Measurements from ENCODE around the gene AP1G2. TPM values are rescaled to one million over a fixed set of nuclear protein-coding genes. Genes with fewer than 3 reads are reported as not detected.
A peak's percentile ranks its signal among the peaks of the same experiment; 100 is the strongest.

Gene AP1G2
- total and polyA plus RNA-seq, 2 of the 13 experiments (the other 11 are each of a cell fraction or from before 2014, with no cell fraction given), result 96.9 to 611 TPM

DNA sequence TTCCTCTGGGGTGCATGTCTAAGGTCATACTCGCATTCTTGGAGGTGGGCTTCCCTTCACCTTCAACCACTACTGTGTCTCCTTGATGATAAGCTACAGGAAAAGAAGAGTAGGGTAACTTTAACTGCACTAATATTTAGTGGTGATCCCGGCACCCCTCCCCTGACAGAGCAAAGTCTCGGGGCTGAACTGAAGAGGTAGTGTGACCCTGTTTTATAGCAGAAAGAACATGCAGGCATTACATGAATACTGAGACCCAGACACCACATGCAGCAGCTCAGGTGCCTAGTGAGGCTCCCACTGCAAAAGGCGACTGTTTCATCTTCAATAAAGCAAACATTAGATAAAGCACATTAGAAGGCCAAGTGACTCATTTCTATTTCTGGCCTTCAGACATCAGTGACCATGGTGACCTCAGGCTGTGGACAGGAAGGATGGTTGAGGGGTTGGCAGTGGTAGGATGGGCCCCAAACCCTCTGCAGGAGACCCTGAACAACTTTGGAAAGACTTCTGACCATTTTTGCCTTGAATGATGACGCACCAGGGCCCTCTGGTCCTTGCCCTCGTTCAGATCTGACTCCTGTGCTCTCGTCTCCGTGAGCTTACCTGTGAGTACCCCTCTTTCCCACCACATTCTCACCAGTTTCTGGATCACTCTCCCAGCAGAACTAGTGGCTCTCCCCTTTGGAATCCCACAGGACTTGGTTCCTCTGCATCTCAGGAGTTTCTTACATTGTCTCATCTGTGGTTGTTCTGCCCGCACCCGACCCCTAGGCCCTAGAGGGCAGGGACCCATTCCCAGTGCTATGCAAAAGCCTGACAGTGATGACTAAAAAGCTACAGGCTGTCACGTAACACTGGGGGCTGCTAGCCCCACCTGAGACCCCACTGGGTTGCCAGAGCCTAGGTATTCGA lies 34.8 kb upstream of the AP1G2 start (continued):
- TF ChIP-seq, protein P1, sequence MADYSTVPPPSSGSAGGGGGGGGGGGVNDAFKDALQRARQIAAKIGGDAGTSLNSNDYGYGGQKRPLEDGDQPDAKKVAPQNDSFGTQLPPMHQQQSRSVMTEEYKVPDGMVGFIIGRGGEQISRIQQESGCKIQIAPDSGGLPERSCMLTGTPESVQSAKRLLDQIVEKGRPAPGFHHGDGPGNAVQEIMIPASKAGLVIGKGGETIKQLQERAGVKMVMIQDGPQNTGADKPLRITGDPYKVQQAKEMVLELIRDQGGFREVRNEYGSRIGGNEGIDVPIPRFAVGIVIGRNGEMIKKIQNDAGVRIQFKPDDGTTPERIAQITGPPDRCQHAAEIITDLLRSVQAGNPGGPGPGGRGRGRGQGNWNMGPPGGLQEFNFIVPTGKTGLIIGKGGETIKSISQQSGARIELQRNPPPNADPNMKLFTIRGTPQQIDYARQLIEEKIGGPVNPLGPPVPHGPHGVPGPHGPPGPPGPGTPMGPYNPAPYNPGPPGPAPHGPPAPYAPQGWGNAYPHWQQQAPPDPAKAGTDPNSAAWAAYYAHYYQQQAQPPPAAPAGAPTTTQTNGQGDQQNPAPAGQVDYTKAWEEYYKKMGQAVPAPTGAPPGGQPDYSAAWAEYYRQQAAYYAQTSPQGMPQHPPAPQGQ (CRISPR knock-in tag; IDR thresholded peaks at IDR 0.05; ENCODE audit: borderline replicate concordance), result no peak
- TF ChIP-seq ATRX (CRISPR knock-in tag; IDR thresholded peaks at IDR 0.05; ENCODE audit: borderline replicate concordance), result no peak
- TF ChIP-seq, protein P2, sequence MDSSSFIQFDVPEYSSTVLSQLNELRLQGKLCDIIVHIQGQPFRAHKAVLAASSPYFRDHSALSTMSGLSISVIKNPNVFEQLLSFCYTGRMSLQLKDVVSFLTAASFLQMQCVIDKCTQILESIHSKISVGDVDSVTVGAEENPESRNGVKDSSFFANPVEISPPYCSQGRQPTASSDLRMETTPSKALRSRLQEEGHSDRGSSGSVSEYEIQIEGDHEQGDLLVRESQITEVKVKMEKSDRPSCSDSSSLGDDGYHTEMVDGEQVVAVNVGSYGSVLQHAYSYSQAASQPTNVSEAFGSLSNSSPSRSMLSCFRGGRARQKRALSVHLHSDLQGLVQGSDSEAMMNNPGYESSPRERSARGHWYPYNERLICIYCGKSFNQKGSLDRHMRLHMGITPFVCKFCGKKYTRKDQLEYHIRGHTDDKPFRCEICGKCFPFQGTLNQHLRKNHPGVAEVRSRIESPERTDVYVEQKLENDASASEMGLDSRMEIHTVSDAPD (CRISPR knock-in tag; IDR thresholded peaks at IDR 0.05), result 0 out of 2 replicates have a peak, but pooled peaks have one; percentile 22
- peak; percentile 31; the same call in 1 of the 2 replicates for TF ChIP-seq ZNF121 (CRISPR knock-in tag; IDR thresholded peaks at IDR 0.05)
- no peak for TF ChIP-seq ZNF558 (CRISPR knock-in tag; IDR thresholded peaks at IDR 0.05; ENCODE audit: borderline replicate concordance)
- no peak for TF ChIP-seq TMF1 (CRISPR knock-in tag; IDR thresholded peaks at IDR 0.05; ENCODE audit: low read depth)
- TF ChIP-seq NCOA2 (CRISPR knock-in tag; IDR thresholded peaks at IDR 0.05), result peak; percentile 88
- TF ChIP-seq, protein P3, sequence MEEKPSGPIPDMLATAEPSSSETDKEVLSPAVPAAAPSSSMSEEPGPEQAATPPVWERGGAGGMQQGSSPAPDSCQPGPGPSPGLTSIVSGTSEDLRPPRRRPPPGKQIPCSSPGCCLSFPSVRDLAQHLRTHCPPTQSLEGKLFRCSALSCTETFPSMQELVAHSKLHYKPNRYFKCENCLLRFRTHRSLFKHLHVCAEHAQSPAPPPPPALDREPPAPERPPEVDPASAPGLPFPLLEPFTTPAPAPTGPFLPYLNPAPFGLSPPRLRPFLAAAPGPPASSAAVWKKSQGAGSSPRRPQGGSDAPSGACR (CRISPR knock-in tag; IDR thresholded peaks at IDR 0.05), result peak; percentile 31; the same call in 1 of the 2 replicates
- TF ChIP-seq, protein P4, sequence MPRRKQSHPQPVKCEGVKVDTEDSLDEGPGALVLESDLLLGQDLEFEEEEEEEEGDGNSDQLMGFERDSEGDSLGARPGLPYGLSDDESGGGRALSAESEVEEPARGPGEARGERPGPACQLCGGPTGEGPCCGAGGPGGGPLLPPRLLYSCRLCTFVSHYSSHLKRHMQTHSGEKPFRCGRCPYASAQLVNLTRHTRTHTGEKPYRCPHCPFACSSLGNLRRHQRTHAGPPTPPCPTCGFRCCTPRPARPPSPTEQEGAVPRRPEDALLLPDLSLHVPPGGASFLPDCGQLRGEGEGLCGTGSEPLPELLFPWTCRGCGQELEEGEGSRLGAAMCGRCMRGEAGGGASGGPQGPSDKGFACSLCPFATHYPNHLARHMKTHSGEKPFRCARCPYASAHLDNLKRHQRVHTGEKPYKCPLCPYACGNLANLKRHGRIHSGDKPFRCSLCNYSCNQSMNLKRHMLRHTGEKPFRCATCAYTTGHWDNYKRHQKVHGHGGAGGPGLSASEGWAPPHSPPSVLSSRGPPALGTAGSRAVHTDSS (CRISPR knock-in tag; conservative IDR thresholded peaks at IDR 0.05), result no peak
- TF ChIP-seq FOXK2 (IDR thresholded peaks at IDR 0.05), result no peak
- TF ChIP-seq ZNF792 (CRISPR knock-in tag; IDR thresholded peaks at IDR 0.05), result peak; percentile 78; the same call in 1 of the 2 replicates
- TF ChIP-seq, protein P5, sequence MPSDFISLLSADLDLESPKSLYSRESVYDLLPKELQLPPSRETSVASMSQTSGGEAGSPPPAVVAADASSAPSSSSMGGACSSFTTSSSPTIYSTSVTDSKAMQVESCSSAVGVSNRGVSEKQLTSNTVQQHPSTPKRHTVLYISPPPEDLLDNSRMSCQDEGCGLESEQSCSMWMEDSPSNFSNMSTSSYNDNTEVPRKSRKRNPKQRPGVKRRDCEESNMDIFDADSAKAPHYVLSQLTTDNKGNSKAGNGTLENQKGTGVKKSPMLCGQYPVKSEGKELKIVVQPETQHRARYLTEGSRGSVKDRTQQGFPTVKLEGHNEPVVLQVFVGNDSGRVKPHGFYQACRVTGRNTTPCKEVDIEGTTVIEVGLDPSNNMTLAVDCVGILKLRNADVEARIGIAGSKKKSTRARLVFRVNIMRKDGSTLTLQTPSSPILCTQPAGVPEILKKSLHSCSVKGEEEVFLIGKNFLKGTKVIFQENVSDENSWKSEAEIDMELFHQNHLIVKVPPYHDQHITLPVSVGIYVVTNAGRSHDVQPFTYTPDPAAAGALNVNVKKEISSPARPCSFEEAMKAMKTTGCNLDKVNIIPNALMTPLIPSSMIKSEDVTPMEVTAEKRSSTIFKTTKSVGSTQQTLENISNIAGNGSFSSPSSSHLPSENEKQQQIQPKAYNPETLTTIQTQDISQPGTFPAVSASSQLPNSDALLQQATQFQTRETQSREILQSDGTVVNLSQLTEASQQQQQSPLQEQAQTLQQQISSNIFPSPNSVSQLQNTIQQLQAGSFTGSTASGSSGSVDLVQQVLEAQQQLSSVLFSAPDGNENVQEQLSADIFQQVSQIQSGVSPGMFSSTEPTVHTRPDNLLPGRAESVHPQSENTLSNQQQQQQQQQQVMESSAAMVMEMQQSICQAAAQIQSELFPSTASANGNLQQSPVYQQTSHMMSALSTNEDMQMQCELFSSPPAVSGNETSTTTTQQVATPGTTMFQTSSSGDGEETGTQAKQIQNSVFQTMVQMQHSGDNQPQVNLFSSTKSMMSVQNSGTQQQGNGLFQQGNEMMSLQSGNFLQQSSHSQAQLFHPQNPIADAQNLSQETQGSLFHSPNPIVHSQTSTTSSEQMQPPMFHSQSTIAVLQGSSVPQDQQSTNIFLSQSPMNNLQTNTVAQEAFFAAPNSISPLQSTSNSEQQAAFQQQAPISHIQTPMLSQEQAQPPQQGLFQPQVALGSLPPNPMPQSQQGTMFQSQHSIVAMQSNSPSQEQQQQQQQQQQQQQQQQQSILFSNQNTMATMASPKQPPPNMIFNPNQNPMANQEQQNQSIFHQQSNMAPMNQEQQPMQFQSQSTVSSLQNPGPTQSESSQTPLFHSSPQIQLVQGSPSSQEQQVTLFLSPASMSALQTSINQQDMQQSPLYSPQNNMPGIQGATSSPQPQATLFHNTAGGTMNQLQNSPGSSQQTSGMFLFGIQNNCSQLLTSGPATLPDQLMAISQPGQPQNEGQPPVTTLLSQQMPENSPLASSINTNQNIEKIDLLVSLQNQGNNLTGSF (CRISPR knock-in tag; IDR thresholded peaks at IDR 0.05), result peak; percentile 77; the same call in 1 of the 2 replicates
- TF ChIP-seq AGO1 (IDR thresholded peaks at IDR 0.05; ENCODE audit: low read depth, low read length, poor library complexity, severe bottlenecking), result no peak
- no peak for TF ChIP-seq MAFK (conservative IDR thresholded peaks at IDR 0.05 in 1 of 2, IDR thresholded peaks at IDR 0.05 in 1 of 2; ENCODE audit: low read length in 2 of 2)
- TF ChIP-seq GTF2F1 (IDR thresholded peaks at IDR 0.05; ENCODE audit: low read length), result no peak; the same call in 1 of the 2 replicates
- TF ChIP-seq BORCS8-MEF2B (CRISPR knock-in tag; IDR thresholded peaks at IDR 0.05), result peak; percentile 42; the same call in 1 of the 2 replicates
- no peak for TF ChIP-seq TRIM24 (CRISPR knock-in tag; IDR thresholded peaks at IDR 0.05)
- TF ChIP-seq SP4 (CRISPR knock-in tag; IDR thresholded peaks at IDR 0.05), result no peak
